Epithelial cell of prostate (primary cell): Measurements from ENCODE around the gene EFCAB5.
"Not testable (repeated sequence)": the region's sequence is repeated elsewhere in the genome, so short reads cannot be mapped to it uniquely, and the experiment has no call there.

Source experiments
- DNase-seq: peaks from one replicate; pipeline ENCODE4 v3.0.0-alpha.2; 2011; ENCODE audit warnings: low read depth, low spot score
- H3K27ac ChIP-seq: fragments of 450-650 bp; 2 replicates; pipeline ENCODE4 v1.5.1; 2017; ENCODE audit warnings: mild to moderate bottlenecking

The EFCAB5 gene

GRCh38 chr17:30087431-30087830 is 146.0 kb downstream of the EFCAB5 start:
- not testable (repeated sequence) for DNase-seq, H3K27ac ChIP-seq

DNA sequence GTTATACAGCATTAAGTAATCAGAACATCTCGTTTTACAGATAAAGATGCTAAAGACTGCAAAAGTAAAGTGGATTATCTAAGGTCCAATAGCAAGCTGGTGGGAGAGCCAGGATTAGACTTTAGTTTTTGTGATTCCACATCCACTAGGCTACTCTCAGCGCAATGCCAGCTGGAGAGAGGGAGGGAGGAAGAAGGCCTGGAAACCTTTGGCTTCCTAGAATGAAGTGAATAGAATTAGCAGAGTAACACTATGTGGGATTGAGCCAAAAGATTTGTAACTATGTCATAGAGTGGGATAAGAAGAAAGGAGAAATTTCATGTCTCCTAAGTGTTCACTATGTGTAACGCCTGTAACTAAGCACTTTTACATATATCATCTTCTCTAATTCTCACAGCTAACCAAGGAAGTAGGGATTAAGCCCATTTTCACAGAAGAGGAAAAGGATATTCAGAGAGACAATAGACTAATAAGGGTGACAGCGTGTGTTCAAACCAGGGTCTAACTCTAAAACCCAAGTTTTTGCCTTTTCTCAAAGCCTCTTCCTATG is 149.8 kb downstream of the EFCAB5 start:
- no peak for DNase-seq
- no peak overlapping the region for H3K27ac ChIP-seq

DNA sequence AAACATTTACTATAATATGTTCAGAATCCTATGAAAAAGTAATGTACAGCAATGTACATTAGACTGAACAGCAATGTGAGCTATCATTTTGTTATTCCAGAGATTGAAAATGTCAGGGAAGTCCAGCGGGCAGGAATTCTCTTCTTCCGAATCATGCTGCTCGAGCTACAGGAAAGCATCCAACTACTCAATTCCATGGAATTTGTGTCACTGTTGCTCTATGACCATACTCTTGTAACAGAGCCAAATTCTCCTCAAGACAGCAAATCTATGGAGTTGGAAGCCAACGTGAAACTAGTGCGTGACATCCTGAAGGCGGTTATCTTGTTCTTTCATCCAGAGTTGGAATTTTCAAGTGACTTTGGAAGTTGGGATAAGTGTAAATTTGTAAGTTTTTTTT is 150.3 kb downstream of the EFCAB5 start:
- DNase-seq = no peak
- no peak overlapping the region for H3K27ac ChIP-seq

GRCh38 chr17:30092886-30093285 is 151.5 kb downstream of the EFCAB5 start:
- H3K27ac ChIP-seq = no peak overlapping the region
- DNase-seq = no peak

- no peak overlapping the region for H3K27ac ChIP-seq
Measured at GRCh38 chr17:30093463-30094147, 152.2 kb downstream of the EFCAB5 start.

DNA sequence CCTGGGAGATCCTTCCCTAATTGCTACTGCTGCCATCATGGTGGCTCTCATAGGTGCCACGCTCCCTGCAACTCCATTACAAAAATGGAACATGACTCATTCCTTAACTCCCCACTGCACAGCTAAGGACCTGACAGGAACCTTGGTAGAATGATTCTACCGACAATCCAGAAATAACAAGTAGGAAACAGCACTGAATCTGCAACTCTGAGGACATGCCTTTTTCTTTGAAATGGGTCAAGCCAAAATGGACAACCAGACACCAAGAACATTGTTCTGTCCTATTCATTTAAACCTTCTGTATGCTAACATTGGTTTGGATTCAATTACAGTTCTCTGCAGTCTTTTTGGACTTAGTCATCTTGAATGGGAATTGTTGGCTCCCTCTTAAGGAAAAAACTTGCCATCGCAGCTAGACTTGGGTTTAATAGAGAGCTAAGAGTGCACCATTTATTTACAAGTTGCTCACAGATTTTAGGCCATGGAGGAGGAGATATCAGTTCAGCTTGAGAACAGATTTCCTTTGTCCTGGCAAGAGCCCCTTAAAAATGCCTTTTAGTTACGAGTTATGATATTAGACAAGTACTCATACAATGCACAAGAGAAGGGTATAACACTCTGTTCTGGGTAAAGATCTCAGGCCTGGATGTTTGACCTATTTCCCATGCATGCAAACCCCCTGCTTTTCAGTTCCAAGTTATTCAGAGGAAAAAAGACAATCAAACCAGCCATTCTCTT is 154.2 kb downstream of the EFCAB5 start:
- no peak overlapping the region for H3K27ac ChIP-seq

More at GRCh38 chr17:30093463-30094147, 152.2 kb downstream of the EFCAB5 start:
- DNase-seq = no peak

GRCh38 chr17:30101686-30102390 is 160.4 kb downstream of the EFCAB5 start:
- no peak for DNase-seq
- H3K27ac ChIP-seq = no peak overlapping the region

More for the DNA sequence above, 154.2 kb downstream of the EFCAB5 start:
- DNase-seq = peak; percentile 18

- no peak overlapping the region for H3K27ac ChIP-seq
Measured at GRCh38 chr17:30103921-30104320, 162.5 kb downstream of the EFCAB5 start.

GRCh38 chr17:30104575-30105339 is 163.3 kb downstream of the EFCAB5 start:
- no peak overlapping the region for H3K27ac ChIP-seq
- no peak for DNase-seq

More at GRCh38 chr17:30103921-30104320, 162.5 kb downstream of the EFCAB5 start:
- DNase-seq = no peak

DNA sequence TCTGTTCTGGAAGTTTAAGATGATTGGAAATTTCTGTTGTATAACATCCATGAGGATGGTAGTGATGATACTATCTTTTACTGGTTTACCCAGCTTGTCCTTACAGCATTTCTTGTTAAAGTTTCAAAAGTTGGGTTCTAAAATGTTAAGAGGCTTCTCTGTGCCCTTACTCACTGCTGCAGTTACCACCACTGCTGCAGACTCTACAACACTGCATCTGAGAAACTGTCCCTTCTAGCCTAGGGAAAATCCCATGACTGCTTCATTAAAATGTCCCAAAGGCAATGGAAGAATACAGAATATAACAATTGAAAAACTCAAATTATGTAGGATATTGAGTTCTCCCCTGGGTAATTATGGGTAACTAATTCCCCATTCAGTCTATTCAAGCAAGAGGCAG is 171.4 kb downstream of the EFCAB5 start:
- peak overlapping the region; percentile 15 for H3K27ac ChIP-seq
- DNase-seq = no peak

DNA sequence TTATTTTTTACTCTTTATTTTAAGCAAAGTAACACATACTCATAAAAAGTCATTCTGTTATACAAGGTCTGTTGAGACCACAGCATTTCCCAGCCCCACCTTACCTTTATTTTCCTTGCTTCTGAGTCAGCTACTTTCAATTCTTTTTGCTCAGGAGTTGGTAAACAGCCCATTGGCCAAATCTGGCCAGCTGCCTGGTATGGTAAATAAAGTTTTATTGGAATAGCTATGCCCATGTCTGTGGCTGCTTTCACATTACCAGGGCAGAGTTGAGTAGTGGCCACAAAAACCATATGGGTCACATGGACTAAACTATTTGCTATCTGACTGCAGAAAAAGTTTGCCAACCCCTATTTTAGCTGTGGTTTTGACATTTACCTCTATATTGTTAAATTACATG is 171.8 kb downstream of the EFCAB5 start:
- DNase-seq = peak; percentile 66
- peak overlapping the region; percentile 15 for H3K27ac ChIP-seq

GRCh38 chr17:30116345-30116660 is 174.9 kb downstream of the EFCAB5 start:
- H3K27ac ChIP-seq = peak overlapping the region; percentile 81
- DNase-seq = no peak

DNA sequence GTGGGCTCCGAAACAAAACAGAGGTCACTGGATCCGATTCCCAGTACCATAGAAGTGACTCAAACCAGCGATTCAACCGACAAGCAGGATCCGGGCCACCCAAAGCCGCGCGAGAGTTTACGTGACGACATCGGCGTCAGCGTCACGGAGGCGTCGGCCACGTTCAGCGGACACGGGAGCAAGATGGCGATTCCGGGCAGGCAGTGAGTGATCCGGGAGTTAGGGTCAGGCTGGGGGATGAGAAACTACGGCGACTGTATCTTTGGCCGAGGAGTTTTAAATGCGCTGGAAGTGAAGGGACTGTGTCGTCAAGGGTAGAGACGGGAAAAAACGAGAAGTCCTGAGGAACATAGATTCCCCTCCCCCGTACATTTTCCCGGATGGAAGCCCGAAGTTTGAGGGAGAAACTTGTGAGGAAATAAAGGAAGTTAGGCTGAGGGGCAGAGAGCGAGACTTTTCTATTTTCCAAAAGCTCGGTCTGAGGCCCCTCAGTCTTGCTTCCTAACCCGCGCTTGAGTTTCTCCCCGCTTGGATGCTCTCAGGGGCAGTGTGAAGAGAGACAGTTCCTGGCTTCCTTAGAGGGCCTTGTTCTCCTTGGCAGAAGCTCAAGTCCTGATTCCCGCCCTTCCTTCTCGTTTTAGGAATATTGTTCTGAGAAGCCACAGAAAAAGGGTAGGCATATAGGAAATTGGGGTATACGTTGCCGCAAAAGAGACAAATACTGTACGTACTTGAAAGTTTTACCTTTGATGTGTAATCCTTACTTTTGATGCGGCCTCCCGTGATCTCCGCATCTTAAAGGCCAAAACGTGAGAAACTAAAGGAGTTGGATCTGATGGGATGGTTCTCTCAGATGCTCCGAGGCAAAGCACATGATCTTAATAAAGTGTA is 175.5 kb downstream of the EFCAB5 start, which contains the start of gene NSRP1:
NSRP1 (plus strand) TSS at position 156 of the 891 bp plus-strand sequence; CDS start at position 184, 28 bp downstream.
- H3K27ac ChIP-seq = peak within 1 kb of the TSS; percentile 81
- DNase-seq = peak; percentile 63

DNA sequence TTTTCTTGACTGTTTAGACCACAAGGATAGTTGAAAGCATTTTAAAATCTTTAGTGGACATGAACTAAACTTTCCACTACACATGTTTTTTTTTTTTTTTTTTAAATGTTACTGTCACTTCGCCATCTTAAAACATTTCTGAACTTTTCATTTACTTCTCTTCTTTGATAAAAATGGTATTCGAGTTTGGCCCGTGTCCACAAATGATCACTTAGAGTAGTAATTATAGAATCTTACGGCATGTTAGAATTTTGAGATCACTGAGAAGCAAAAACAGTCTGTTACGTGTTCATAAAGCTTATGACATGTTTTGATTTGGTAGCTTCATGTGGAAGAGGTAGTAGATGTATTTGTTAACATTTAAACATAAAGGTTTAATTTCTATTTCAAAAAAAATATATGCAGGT is 176.2 kb downstream of the EFCAB5 start:
- peak overlapping the region; percentile 81 for H3K27ac ChIP-seq
- no peak for DNase-seq

GRCh38 chr17:30118635-30119034 is 177.2 kb downstream of the EFCAB5 start:
- not testable (repeated sequence) for H3K27ac ChIP-seq, DNase-seq

DNA sequence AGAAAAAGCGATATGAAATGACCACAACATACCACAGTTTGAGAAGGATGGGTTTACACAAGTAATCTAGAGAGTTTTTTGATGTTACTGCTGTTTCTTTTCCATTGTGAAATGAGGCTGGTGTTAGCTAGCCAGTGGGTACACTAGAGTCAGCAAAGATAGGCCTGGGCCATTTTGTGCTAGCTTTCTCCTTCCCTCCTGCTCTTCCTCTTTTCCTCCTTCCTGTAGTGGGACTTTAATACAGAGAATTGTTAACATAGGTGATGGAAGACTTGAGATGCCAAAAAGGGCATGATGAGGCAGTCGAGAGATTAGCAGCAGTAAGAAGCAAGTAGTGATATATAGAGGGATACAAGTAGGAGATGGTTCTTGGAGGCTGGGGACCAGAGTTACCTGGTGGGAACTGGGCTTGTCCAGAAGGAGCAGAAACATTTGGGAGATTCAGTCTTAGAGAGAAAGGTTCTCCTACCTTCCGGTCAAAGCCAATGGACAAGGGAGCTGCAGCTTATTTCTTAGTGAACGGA is 182.9 kb downstream of the EFCAB5 start:
- no peak for DNase-seq
- H3K27ac ChIP-seq = no peak overlapping the region

GRCh38 chr17:30130121-30130520 is 188.7 kb downstream of the EFCAB5 start:
- H3K27ac ChIP-seq = no peak overlapping the region
- DNase-seq = no peak

GRCh38 chr17:30132615-30133014 is 191.2 kb downstream of the EFCAB5 start:
- no peak for DNase-seq
- no peak overlapping the region for H3K27ac ChIP-seq

GRCh38 chr17:30133197-30133596 is 191.8 kb downstream of the EFCAB5 start:
- no peak overlapping the region for H3K27ac ChIP-seq
- no peak for DNase-seq
